Measurements from ENCODE around the gene EBF4. TPM values are rescaled to one million over a fixed set of nuclear protein-coding genes. Genes with fewer than 3 reads are reported as not detected.

Gene EBF4
- total and polyA plus RNA-seq, 2 of the 8 experiments (the other 6 are each of a cell fraction or from before 2014, with no cell fraction given), result 1.2 to 2.9 TPM

GRCh38 chr20:2734899-2735298 lies 42.3 kb downstream of the EBF4 start (continued):
- no peak for TF ChIP-seq RNF2 (IDR thresholded peaks at IDR 0.05; ENCODE audit: borderline replicate concordance, low read depth, low read length, missing control alignments, poor library complexity, severe bottlenecking)
- TF ChIP-seq PHF8 (conservative IDR thresholded peaks at IDR 0.05; ENCODE audit: low read depth, low read length), result no peak
- TF ChIP-seq RAD21 (IDR thresholded peaks at IDR 0.05 in 1 of 2, conservative IDR thresholded peaks at IDR 0.05 in 1 of 2; ENCODE audit: low read depth in 2 of 2, low read length in 2 of 2), result no peak
- no peak for TF ChIP-seq GABPA (IDR thresholded peaks at IDR 0.05; ENCODE audit: borderline replicate concordance, insufficient read depth, low read length)
- TF ChIP-seq CHD1 (IDR thresholded peaks at IDR 0.05; ENCODE audit: low read depth, low read length), result no peak
- TF ChIP-seq SIRT6 (IDR thresholded peaks at IDR 0.05; ENCODE audit: low read length), result no peak
- TF ChIP-seq TCF12 (IDR thresholded peaks at IDR 0.05; ENCODE audit: low read depth, low read length), result no peak
- TF ChIP-seq E2F6 (IDR thresholded peaks at IDR 0.05), result no peak
- TF ChIP-seq SP4 (IDR thresholded peaks at IDR 0.05; ENCODE audit: low read length), result no peak

Data from H1 (cell line).